ENCODE measurements around the gene RIOK1.
"Not testable (repeated sequence)": the region's sequence is repeated elsewhere in the genome, so short reads cannot be mapped to it uniquely, and the experiment has no call there.

The RIOK1 gene

DNA sequence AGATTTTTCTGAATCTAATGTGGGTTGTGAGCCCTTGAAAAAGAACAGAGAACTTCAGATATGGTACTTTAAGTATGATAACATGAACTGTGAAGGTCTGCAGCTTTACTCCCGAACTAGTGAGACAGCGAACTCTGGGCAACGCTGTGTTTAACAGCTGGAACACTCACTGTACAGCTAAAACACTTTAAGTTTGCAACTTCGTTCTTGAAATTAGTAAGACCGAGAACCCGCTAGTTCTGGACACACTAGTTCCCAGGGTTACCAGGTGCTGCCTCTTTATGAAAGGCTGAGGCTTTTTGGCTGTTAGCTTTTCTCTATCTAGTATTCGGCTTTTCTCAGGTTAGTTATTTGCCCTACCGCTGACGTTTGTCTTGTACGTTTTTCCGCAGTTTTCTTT is 52.9 kb downstream of the RIOK1 start:
- no peak for DNase-seq

- DNase-seq: no peak
Observed at GRCh38 chr6:7445101-7445500, 55.5 kb downstream of the RIOK1 start.

- DNase-seq: no peak
Observed at GRCh38 chr6:7445885-7446461, 56.4 kb downstream of the RIOK1 start.

DNA sequence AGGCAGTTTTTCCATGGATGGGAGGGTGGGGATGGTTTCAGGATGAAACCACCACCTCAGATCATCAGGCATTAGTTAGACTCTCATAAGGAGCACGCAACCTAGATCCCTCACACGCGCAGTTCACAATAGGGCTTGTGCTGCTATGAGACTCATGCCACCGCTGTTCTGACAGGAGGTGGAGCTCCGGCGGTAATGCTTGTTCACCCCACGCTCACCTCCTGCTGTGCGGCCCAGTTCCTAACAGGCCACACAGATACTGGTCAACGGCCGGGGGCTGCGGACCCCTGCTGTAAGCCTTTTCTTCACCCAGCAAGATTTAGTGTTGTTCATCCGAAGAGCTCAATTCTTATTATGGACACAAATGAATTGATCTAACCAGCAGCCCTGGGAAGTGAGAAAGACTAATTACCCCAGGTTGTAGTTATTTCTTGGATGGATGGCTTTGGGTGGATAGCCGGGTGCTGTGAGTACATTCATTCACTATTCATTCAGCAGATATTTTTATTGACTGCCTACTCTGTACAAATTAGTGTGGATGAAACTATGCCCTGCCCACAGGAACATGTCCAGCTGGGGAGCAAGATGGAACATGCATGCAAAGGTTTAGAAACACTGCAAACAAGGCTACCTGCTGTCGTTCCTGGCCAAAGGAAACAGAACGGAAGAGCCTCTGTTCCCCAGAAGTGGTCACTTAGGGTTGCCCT is 57.2 kb downstream of the RIOK1 start:
- DNase-seq: no peak

DNA sequence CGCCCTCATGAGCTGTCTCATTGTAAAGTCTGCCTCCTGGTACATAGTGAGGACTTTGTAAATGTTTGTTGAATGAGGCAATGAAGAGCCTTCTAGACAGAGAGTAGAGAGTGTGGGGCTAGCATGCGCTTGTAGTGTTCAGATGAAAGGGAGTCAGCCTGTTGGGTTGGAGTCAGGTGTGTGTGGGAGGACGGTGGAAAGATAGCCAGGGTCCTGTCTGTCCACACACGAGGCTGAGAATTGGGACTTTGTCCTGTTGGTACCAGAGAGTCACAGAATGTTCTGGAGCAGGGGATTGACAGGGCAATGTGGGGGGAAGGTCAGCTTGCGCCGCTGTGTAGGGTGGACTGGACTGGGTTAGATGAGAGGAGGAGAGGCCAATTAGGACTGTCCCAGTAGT is 58.6 kb downstream of the RIOK1 start:
- DNase-seq: no peak

DNA sequence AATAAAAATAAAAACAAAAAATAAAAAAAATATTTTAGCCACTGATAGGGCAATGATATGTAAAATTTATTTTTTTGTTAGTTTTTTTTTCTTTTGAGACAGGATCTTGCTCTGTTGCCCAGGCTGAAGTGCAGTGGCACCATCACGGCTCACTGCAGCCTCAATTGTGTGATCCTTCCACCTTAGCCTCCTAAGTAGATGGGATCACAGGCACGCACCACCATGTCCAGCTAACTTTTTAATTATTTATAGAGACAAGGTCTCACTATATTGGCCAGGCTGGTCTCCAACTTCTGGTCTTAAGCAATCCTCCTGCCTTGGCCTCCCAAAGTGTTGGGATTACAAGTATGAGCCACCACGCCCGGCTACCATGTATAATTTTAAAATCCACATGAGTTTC is 59.4 kb downstream of the RIOK1 start:
- no peak for DNase-seq

DNA sequence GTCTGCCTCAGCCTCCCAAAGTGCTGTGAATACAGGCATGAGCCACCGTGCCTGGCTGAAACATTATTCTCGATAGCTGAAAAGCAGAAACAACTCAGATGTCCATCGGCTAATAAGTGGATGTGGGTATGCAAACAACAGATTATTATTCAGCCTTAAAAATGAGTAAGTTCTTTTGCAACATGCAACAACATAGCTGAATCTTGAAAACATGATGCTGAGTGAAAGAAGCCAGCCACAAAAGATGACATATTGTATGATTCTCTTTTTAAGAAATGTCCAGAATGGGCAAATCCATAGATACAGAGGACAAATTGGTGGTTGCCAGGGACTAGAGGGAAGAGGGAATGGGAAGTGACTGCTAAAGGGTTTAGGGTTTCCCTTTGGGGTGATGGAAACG is 61.7 kb downstream of the RIOK1 start:
- DNase-seq: no peak

- DNase-seq: no peak
Observed at GRCh38 chr6:7452898-7453297, 63.3 kb downstream of the RIOK1 start.

DNA sequence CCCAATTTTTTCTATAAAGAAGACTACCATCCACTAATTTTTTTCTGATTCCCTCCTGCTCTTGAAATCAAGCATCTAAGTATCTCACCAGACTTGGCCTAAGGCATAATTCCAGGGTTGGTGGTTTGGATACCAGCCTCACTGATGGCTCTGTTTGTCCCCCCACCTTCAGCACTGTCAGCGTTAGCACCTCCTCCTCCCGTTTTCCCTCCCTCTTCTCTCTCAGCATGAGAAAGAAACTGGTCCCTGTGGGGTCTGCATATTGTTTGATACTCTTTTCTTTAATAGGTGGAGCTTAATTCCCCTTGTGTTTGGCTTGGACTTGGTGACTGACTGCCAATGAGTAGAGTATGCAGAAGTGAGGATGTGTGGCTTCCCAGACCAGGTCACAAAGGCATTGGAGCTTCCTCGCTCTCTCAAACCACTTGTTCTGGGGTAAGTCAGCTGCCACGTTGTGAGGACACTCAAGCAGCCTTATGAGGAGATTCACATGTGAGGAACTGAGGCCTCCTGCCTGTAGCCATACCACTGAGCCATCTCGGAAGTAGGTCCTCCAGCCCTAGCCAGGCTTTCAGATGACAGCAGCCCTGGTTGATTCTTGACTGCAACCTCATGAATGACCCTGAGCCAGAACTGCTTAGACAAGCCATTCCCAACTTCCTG is 65.2 kb downstream of the RIOK1 start:
- DNase-seq: no peak

- DNase-seq: not testable (repeated sequence)
Observed at GRCh38 chr6:7456302-7456701, 66.7 kb downstream of the RIOK1 start.

DNA sequence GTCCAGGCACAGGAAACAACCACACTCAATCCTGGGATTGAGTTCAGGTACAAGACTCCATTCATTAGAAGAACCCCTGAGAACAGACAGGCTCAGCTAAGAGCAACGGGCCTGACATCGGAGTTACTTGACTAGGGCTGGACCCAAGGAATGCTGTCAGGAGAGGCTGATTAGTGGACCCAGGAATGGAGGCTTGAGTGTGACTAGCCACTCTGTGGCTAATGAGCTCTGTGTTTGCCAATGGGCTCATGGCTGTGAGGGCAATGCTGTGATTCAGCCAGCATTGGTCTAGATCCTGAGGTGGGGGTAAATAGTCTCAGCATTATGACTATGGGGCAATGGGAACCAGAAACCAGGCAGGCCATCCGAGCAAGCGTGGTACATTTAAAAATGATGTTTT is 71.8 kb downstream of the RIOK1 start:
- no peak for DNase-seq

- DNase-seq: no peak
Observed at GRCh38 chr6:7463785-7464184, 74.2 kb downstream of the RIOK1 start.

- DNase-seq: no peak
Observed at GRCh38 chr6:7467007-7467897, 77.6 kb downstream of the RIOK1 start.

Data from right hindlimb (tissue), 1 donor.